GM23338 (cell line): Measurements from ENCODE around the gene DOCK3. TPM values are rescaled to one million over a fixed set of nuclear protein-coding genes. Genes with fewer than 3 reads are reported as not detected.

Source experiments
- ATAC-seq: fragments of 200-7000 bp; cut with Tn5 transposase; 3 replicates; pipeline ENCODE4 v1.9.1; 2020
- DNase-seq: peaks from one replicate; pipeline ENCODE4 v3.0.0-alpha.2; 2015; ENCODE audit warnings: low spot score
- H2AFZ ChIP-seq: fragments of 200-600 bp; sonication (generic); 2 replicates; pipeline ENCODE4 v1.8.0; 2016; ENCODE audit warnings: antibody characterized with exemption, mild to moderate bottlenecking, moderate library complexity
- H3F3A ChIP-seq: fragments of 200-600 bp; sonication (generic); replicated peaks from 2 replicates; pipeline ENCODE4 v1.8.0; 2017; ENCODE audit warnings: antibody characterized with exemption, mixed run types, low read depth
- H3K27ac ChIP-seq: fragments of 200-600 bp; sonication (generic); 2 replicates; pipeline ENCODE4 v1.6.1; 2016; ENCODE audit warnings: low read depth
- H3K27me3 ChIP-seq: fragments of 200-600 bp; sonication (generic); 2 replicates; pipeline ENCODE4 v1.8.0; 2016; ENCODE audit warnings: mild to moderate bottlenecking, mixed run types, moderate library complexity; ENCODE audit not compliant: insufficient read depth
- H3K36me3 ChIP-seq: fragments of 200-600 bp; sonication (generic); 2 replicates; pipeline ENCODE4 v1.8.0; 2016; ENCODE audit warnings: mild to moderate bottlenecking; ENCODE audit not compliant: insufficient read depth
- H3K4me1 ChIP-seq: fragments of 200-600 bp; sonication (generic); 2 replicates; pipeline ENCODE4 v1.8.0; 2016; ENCODE audit warnings: mild to moderate bottlenecking, moderate library complexity; ENCODE audit not compliant: insufficient read depth
- H3K4me2 ChIP-seq: fragments of 200-600 bp; sonication (generic); 2 replicates; pipeline ENCODE4 v1.7.1; 2017; ENCODE audit warnings: mixed run types
- H3K4me3 ChIP-seq: fragments of 200-600 bp; sonication (generic); 2 replicates; pipeline ENCODE4 v1.6.1; 2016; ENCODE audit warnings: mixed run types
- H3K79me2 ChIP-seq: fragments of 200-600 bp; sonication (generic); replicated peaks from 2 replicates; pipeline ENCODE4 v1.8.0; 2017; ENCODE audit warnings: mild to moderate bottlenecking; ENCODE audit not compliant: insufficient read depth
- H3K9me2 ChIP-seq: fragments of 200-600 bp; sonication (generic); 2 replicates; pipeline ENCODE4 v1.8.0; 2017; ENCODE audit not compliant: insufficient read depth
- H4K20me1 ChIP-seq: fragments of 200-600 bp; sonication (generic); replicated peaks from 2 replicates; pipeline ENCODE4 v1.8.0; 2017; ENCODE audit warnings: mild to moderate bottlenecking; ENCODE audit not compliant: insufficient read depth
- H3K27ac Mint-ChIP-seq: 2 replicates; pipeline ENCODE4 v1.8.0; 2020; ENCODE audit warnings: inconsistent platforms, mild to moderate bottlenecking, moderate library complexity, mixed read lengths
- H3K27me3 Mint-ChIP-seq: 3 replicates; pipeline ENCODE4 v1.8.0; 2022; ENCODE audit warnings: low read depth, mild to moderate bottlenecking, moderate library complexity, mixed read lengths, inconsistent platforms; ENCODE audit not compliant: insufficient read depth, poor library complexity
- H3K36me3 Mint-ChIP-seq: 3 replicates; pipeline ENCODE4 v1.8.0; 2021; ENCODE audit warnings: low read depth, mild to moderate bottlenecking, inconsistent platforms, moderate library complexity, mixed read lengths
- H3K4me1 Mint-ChIP-seq: 3 replicates; pipeline ENCODE4 v1.8.0; 2020; ENCODE audit warnings: mild to moderate bottlenecking, inconsistent platforms, mixed read lengths
- H3K4me3 Mint-ChIP-seq: 3 replicates; pipeline ENCODE4 v1.8.0; 2021; ENCODE audit warnings: moderate library complexity, mild to moderate bottlenecking, inconsistent platforms, mixed read lengths
- H3K9me3 Mint-ChIP-seq: 3 replicates; pipeline ENCODE4 v1.8.0; 2020; ENCODE audit warnings: moderate library complexity, mild to moderate bottlenecking, inconsistent platforms, mixed read lengths
- CREB1 ChIP-seq: fragments of 250-450 bp; sonication (Bioruptor Pico); IDR thresholded peaks from 2 replicates; pipeline ENCODE4 v1.5.0; 2020; ENCODE audit warnings: low read depth, mild to moderate bottlenecking, moderate library complexity
- ETS1 ChIP-seq: IDR thresholded peaks from 2 replicates; pipeline ENCODE4 v1.6.1; 2016; ENCODE audit warnings: antibody characterized with exemption
- EZH2 ChIP-seq: fragments of 200-600 bp; sonication (generic); IDR thresholded peaks from one replicate; pipeline ENCODE4 v1.8.0; 2017; ENCODE audit warnings: antibody characterized with exemption, mild to moderate bottlenecking, low read depth; ENCODE audit not compliant: unreplicated experiment
- EZH2phosphoT487 ChIP-seq: fragments of 200-600 bp; sonication (generic); IDR thresholded peaks from one replicate; pipeline ENCODE4 v1.8.1; 2018; ENCODE audit warnings: antibody characterized with exemption; ENCODE audit not compliant: unreplicated experiment
- JUNB ChIP-seq: IDR thresholded peaks from one replicate; pipeline ENCODE4 v1.6.1; 2016; ENCODE audit warnings: antibody characterized with exemption; ENCODE audit not compliant: unreplicated experiment
- NANOG ChIP-seq: IDR thresholded peaks from 2 replicates; pipeline ENCODE4 v1.6.1; 2016; ENCODE audit warnings: antibody characterized with exemption, borderline replicate concordance
- POLR2AphosphoS5 ChIP-seq: IDR thresholded peaks from 2 replicates; pipeline ENCODE4 v1.6.1; 2016; ENCODE audit warnings: antibody characterized with exemption, low read depth
- REST ChIP-seq: IDR thresholded peaks from one replicate; pipeline ENCODE4 v1.6.1; 2018; ENCODE audit warnings: antibody characterized with exemption; ENCODE audit not compliant: unreplicated experiment
- STAT1 ChIP-seq: IDR thresholded peaks from one replicate; pipeline ENCODE4 v1.6.1; 2016; ENCODE audit warnings: antibody characterized with exemption; ENCODE audit not compliant: unreplicated experiment
- ZNF114 ChIP-seq: fragments of 250-450 bp; sonication (Bioruptor Pico); IDR thresholded peaks from 2 replicates; pipeline ENCODE4 v1.5.0; 2020; ENCODE audit warnings: mild to moderate bottlenecking, moderate library complexity
- ZNF331 ChIP-seq: fragments of 250-450 bp; sonication (Bioruptor Pico); IDR thresholded peaks from 2 replicates; pipeline ENCODE4 v1.5.0; 2020; ENCODE audit warnings: low read depth, mild to moderate bottlenecking, moderate library complexity
- polyA plus RNA-seq: library from polyadenylated mRNA; unstranded; fragments of >200 nt; fragmentation: Nextera tagmentation; extraction: Ambion mirVana; gene quantifications from 2 replicates; pipeline ENCODE4 v1.2.1, GENCODE V29; 2016
- total RNA-seq: library from RNA; depleted of rRNA; stranded (reverse); fragments of >200 nt; shearing (Covaris generic); gene quantifications from 2 replicates; pipeline ENCODE4 v1.2.3, GENCODE V29; 2014
- TF ChIP-seq, protein P1 (sequence below): fragments of 250-450 bp; sonication (Bioruptor Pico); IDR thresholded peaks from 2 replicates; pipeline ENCODE4 v1.5.0; 2020; ENCODE audit warnings: mild to moderate bottlenecking, moderate library complexity
- TF ChIP-seq, protein P2 (sequence below), 2 experiments: fragments of 200-600 bp in 1 of 2; sonication (generic) in 1 of 2; conservative IDR thresholded peaks; 2 replicates each; pipeline versions ENCODE4 v1.5.1 to v1.6.1; 2016 to 2017; ENCODE audit warnings: antibody characterized with exemption in 2 of 2, low read depth in 2 of 2, mild to moderate bottlenecking in 2 of 2, moderate library complexity in 1 of 2

DOCK3 gene
- total and polyA plus RNA-seq, 2 experiments from 2014 or later: 2.4 to 5.6 TPM

DNA sequence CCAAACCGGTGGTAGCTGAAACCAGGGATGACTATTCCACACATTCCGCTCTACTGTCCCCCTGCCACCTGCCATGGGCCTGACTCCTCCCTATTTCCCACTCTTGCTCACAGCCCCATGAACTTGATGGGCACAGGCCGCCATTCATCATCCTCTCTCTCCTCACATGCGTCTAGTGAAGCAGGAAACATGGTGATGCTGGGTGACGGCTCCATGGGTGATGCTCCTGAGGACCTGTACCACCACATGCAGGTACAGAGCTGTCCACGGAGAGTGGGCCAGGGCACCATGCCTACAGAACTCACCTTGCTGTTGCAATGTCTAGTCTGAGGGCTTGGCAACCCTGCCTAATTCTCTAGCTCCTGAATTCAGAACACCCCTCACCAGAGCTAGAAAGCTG, 687.0 kb downstream of the DOCK3 start:
- no peak overlapping the region for H3K4me2 ChIP-seq
- no peaks in the 10 kb centered on the region for H3K9me2 ChIP-seq
- H3K36me3 ChIP-seq: no peaks in the 10 kb centered on the region
- Mint-ChIP-seq H3K9me3 (peaks cover 3% of the 10 kb centered on the region), H3K4me1 (no peaks in the 10 kb centered on the region), H3K27ac (no peak overlapping the region), H3K36me3 (peaks cover 5% of the 10 kb centered on the region), H3K27me3 (peaks cover under 1% of the 10 kb centered on the region), H3K4me3 (no peak overlapping the region)
- TF ChIP-seq ZNF331 (CRISPR knock-in tag) (no peak), CREB1 (CRISPR knock-in tag) (no peak), POLR2AphosphoS5 (no peak), ETS1 (no peak), EZH2phosphoT487 (no peak), NANOG (no peak), ZNF114 (CRISPR knock-in tag) (no peak), REST (no peak), EZH2 (no peak), JUNB (no peak), STAT1 (no peak)
- TF ChIP-seq, protein P1, sequence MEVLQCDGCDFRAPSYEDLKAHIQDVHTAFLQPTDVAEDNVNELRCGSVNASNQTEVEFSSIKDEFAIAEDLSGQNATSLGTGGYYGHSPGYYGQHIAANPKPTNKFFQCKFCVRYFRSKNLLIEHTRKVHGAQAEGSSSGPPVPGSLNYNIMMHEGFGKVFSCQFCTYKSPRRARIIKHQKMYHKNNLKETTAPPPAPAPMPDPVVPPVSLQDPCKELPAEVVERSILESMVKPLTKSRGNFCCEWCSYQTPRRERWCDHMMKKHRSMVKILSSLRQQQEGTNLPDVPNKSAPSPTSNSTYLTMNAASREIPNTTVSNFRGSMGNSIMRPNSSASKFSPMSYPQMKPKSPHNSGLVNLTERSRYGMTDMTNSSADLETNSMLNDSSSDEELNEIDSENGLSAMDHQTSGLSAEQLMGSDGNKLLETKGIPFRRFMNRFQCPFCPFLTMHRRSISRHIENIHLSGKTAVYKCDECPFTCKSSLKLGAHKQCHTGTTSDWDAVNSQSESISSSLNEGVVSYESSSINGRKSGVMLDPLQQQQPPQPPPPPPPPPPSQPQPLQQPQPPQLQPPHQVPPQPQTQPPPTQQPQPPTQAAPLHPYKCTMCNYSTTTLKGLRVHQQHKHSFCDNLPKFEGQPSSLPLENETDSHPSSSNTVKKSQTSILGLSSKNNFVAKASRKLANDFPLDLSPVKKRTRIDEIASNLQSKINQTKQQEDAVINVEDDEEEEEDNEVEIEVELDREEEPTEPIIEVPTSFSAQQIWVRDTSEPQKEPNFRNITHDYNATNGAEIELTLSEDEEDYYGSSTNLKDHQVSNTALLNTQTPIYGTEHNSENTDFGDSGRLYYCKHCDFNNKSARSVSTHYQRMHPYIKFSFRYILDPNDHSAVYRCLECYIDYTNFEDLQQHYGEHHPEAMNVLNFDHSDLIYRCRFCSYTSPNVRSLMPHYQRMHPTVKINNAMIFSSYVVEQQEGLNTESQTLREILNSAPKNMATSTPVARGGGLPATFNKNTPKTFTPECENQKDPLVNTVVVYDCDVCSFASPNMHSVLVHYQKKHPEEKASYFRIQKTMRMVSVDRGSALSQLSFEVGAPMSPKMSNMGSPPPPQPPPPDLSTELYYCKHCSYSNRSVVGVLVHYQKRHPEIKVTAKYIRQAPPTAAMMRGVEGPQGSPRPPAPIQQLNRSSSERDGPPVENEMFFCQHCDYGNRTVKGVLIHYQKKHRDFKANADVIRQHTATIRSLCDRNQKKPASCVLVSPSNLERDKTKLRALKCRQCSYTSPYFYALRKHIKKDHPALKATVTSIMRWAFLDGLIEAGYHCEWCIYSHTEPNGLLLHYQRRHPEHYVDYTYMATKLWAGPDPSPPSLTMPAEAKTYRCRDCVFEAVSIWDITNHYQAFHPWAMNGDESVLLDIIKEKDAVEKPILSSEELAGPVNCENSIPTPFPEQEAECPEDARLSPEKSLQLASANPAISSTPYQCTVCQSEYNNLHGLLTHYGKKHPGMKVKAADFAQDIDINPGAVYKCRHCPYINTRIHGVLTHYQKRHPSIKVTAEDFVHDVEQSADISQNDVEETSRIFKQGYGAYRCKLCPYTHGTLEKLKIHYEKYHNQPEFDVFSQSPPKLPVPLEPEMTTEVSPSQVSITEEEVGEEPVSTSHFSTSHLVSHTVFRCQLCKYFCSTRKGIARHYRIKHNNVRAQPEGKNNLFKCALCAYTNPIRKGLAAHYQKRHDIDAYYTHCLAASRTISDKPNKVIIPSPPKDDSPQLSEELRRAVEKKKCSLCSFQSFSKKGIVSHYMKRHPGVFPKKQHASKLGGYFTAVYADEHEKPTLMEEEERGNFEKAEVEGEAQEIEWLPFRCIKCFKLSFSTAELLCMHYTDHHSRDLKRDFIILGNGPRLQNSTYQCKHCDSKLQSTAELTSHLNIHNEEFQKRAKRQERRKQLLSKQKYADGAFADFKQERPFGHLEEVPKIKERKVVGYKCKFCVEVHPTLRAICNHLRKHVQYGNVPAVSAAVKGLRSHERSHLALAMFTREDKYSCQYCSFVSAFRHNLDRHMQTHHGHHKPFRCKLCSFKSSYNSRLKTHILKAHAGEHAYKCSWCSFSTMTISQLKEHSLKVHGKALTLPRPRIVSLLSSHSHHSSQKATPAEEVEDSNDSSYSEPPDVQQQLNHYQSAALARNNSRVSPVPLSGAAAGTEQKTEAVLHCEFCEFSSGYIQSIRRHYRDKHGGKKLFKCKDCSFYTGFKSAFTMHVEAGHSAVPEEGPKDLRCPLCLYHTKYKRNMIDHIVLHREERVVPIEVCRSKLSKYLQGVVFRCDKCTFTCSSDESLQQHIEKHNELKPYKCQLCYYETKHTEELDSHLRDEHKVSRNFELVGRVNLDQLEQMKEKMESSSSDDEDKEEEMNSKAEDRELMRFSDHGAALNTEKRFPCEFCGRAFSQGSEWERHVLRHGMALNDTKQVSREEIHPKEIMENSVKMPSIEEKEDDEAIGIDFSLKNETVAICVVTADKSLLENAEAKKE (CRISPR knock-in tag): no peak
- TF ChIP-seq, protein P2, sequence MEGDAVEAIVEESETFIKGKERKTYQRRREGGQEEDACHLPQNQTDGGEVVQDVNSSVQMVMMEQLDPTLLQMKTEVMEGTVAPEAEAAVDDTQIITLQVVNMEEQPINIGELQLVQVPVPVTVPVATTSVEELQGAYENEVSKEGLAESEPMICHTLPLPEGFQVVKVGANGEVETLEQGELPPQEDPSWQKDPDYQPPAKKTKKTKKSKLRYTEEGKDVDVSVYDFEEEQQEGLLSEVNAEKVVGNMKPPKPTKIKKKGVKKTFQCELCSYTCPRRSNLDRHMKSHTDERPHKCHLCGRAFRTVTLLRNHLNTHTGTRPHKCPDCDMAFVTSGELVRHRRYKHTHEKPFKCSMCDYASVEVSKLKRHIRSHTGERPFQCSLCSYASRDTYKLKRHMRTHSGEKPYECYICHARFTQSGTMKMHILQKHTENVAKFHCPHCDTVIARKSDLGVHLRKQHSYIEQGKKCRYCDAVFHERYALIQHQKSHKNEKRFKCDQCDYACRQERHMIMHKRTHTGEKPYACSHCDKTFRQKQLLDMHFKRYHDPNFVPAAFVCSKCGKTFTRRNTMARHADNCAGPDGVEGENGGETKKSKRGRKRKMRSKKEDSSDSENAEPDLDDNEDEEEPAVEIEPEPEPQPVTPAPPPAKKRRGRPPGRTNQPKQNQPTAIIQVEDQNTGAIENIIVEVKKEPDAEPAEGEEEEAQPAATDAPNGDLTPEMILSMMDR (conservative IDR thresholded peaks at IDR 0.05; ENCODE audit: low read depth in 2 of 2): no peak
- no peak for DNase-seq
- ATAC-seq: no peak
- H3K27me3 ChIP-seq: no peaks in the 10 kb centered on the region
- no peaks in the 10 kb centered on the region for H3F3A ChIP-seq
- H3K4me1 ChIP-seq: no peaks in the 10 kb centered on the region
- no peak overlapping the region for H2AFZ ChIP-seq
- H3K4me3 ChIP-seq: no peak overlapping the region
- H4K20me1 ChIP-seq: no peaks in the 10 kb centered on the region
- no peak overlapping the region for H3K27ac ChIP-seq
- H3K79me2 ChIP-seq: no peaks in the 10 kb centered on the region
